ENCODE data around the gene CST7.

GRCh38 chr20:24938498-24938897 is 10.6 kb upstream of the CST7 start:
- TF ChIP-seq POLR2A (IDR thresholded peaks at IDR 0.05) (no peak), CTCF (IDR thresholded peaks at IDR 0.05) (no peak)
